HG03139 (cell line): ENCODE measurements around the gene SLC2A13.
A peak's percentile ranks its signal among the peaks of the same experiment; 100 is the strongest.

Source experiments
- ATAC-seq: cut with Tn5 transposase; IDR thresholded peaks from one replicate; pipeline ENCODE4 v1.9.1; 2021; ENCODE audit not compliant: unreplicated experiment

Gene SLC2A13

DNA sequence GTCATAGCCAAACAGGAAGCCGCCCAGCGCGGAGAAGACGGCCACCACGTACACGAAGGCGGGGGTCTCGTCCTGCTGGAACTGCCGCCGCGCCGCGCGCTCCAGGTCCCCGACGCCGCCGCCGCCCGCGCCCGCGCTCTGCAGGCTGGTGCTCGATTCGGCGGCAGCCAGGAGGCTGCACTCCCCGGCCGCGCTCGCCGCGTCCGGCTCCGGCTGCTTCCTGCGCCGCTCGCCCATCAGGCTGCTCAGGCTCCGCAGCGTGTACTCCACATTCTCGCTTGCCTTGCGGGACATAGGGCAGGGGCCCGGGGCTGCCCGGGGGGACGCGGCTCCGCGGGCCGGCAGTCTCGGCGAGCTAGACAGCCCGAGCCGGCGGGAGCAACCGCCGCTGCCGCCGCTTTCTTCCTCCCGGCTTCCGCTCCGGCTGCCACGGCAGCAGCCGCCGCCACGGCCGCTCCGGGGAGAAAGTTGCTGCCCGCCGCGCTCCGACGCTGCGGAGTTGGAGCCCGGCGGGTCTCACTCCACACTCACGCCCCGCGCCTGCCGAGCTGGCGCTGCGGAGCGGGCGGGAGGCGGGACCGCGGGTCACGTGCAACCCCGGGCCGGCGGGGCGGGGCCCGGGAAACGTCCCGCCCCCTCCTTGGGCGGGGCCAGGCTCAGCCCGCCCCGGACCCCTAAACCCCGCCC is at the start of gene SLC2A13:
TSS of gene SLC2A13 (minus strand) at position 567 of the 687 bp plus-strand sequence. CDS start at position 294, 273 bp downstream.
- ATAC-seq, result peak; percentile 80

DNA sequence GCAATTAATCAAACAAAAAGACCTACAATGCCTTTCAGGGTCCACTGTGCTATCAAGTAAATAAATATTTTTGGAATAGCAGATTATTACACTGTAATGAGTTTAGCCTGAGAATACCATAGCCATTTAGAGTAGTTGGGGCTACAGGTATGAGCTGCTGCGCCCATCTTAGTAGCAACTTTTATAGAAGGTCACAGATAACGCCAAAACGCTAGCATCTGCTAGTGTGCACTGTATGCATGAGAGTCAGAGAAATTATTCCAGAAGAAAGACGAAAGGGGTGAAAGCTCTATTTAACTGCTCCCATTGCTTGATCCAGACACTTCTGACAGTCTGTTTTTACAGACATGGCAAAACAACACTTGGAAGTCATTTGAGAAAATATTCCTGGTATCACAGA is 48.5 kb upstream of the SLC2A13 start:
- no peak for ATAC-seq

DNA sequence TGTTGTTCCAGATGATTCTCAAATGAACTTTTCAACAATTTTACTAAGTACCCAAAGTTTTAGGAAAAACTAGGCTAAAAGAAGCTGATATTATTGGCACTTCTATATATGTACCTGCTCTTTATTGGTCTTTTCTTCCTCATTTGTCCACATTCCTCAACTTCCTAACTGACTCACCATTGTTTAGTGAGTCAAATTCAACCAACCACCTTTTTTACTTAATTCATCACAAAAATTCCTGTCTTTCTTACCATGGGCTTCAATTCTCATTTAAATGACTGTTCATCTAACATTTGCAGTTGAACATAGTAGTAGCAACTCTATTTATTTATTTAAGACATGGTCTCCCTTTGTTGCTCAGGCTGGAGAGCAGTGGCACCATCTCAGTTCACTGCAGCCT is 47.6 kb upstream of the SLC2A13 start:
- ATAC-seq, result no peak

DNA sequence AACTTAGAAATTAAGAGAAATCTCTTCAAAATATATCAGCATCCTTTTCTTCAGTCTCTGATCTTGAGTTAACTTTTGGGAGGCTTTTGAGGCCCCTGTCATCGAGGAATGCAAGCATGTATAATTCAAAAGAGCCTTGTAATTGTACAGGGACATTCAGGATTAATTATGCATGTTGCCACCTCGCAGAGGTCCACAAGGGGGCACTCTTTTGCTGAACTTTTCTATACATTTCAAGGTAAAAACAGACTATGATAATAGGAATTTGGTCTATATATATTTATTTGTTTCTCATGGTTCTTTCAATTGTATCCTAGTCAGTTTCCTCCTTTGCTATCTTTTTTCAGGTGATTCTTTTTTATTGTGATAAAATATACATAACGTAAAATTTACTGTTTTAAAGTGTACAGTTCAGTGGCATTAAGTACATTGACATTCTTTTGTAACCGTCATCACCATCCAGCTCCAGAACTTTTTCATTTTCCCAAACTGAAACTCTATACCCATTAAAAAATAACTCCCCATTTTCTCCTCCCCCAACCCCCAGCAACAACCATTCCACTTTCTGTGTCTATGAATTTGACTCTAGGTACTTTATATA is 47.0 kb upstream of the SLC2A13 start:
- ATAC-seq, result peak; percentile 49

DNA sequence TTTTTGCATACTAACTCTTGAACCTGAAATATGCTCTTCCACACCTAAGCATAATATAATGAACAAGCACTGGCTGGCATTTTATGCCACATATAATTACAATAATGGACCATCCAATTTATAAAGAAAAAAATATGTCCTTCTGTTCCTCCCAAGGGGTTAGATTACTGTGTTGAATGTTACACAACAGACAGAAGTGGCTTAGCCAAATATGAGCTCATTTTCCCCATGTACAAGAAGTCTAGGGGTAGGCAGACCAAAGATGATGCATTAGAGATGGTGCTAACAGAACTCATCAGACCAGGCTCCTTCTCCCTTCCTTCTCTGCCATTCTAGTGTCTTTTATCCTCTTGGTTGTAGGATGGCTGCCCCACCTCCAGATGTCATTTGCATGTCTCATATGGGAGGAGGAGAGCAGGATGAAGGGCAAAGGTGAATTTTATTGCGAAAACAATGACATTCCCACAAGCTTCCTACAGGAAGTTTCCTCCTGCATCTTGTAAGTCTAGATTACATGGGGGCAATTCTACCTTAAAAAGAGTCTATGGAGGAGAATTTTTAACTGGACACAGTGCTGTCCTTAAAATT is 43.9 kb upstream of the SLC2A13 start:
- no peak for ATAC-seq

DNA sequence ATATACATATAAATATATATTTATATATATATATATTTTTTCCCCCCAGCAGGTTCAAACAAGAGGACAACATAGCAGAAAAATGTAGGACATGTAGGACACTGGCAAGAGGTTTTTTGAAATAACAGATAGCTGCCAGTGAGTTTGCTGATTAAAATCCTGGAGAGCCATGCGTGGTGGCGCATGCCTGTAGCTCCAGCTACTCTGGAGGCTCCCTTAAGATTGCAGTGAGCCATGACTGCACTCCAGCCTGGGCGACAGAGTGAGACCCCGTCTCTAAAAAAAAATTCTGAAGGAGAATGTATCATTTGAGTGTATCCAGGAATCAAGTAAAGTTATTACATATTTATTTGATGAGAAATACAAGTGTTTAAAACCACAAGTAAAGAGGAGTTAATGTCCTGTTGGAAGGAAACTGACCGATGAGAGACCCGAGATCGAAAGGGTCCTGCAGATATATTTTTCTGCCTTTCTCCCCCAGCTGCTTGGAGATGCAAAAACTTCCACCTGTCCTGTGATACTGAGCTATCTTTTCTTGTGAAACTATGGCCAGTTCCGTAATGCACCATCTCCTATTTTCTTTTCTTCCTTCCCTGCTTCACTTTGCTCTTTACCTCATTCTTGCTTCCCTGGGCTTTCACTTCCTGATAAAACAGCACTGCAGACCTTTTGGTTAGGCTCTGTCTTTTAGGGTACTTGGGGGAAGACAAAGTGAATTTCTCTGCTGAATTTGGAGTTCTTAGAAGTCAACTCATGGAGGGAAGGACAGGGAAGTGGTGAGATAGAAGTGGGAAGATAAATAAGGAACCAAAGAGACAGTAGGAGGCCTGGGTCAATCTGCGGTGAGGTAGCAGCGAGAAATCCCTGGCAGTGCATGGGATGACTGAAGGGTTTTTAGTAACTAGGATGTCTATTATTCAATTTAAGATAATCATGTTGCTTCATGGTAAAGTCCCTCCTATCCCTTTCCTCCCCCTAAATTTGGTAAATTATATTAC is 41.2 kb upstream of the SLC2A13 start:
- no peak for ATAC-seq

DNA sequence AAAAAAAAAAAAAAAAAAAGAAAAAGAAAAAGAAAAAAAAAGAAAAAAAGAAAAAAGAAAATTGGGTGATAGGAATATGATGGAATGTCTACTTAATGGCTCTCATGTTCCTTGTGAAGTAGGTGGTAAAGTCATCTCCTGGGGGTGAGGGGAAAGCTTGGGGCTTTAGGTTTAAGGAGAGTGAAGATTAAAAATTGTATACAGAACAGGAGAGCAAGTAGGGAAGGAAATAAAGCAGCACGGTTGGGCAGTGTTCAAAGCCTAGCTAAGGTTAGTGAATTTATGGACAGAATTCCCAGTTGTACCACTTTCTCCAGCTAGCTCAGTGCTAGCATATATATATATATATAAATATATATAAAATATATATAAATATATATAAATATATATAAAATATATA is 40.0 kb upstream of the SLC2A13 start:
- no peak for ATAC-seq

DNA sequence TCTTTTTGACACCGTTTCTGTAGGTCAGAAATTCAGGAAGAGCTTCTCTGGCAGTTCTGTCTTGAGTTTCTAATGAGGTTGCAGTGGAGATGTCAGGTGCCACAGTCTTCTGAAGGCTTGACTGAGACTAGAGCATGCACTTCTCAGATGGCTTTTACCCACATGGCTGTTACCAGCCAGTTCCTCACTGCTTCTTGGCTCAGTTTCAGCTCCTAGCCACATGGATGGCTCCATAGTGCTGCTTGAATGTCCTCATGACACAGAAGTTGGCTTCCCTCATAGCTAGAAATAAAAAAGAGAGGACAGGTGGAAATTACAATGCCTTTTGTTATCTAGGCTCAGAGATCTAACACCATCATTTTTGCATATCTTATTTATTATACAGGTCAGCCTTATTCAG is 38.1 kb upstream of the SLC2A13 start:
- ATAC-seq, result no peak

DNA sequence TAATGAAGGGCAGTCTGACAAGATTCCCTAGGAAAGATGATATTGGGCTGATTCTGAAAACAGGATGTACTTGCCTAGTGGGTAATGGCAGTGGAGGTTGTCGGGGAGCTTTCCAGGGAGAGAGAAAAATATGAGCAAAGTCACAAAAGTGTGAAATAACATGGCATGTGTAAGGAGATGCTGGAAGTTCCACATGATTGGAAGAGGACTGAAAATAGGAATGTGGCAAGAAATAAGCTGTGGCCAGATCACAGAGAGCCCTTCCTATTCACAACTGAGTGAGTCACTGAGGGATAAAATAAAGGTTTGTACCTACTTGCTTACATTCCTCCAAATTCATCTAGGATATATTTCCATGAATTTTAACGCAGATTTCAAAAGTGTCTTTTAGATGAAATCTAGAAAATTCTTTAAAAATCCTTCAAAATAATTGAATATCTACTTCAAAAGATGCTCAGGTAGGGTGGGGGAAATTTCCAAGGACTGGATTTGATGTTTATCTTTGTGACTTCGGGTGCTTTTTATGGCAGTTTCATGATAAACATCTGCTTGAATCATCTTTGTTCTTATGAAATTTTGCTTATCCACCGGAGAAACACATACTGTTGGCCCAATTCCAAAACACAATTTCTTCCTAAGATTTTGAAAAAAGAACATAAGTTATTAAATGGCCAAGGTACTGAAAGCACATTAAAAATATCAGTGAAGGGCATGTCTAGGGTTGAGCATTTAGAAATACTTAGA is 36.3 kb upstream of the SLC2A13 start:
- ATAC-seq, result no peak

DNA sequence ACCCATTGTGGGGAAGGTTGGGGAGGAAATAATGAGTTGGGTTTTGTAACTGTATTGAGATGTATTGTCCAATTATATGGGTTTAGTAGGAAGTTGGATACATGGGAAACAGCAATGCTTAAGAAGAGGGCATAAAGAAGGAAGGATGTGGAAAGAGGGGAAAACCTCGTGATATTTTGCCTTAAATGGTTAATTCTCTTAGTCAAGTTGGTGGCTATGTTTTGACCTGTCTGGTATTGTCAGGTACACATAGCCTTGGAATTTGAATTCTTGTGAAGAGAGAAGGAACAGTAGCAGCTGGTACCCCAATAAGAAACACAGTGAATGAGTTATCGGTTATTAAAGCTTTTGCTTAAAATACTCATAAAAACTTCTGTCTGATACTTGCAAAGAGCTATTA is 32.6 kb upstream of the SLC2A13 start:
- no peak for ATAC-seq

DNA sequence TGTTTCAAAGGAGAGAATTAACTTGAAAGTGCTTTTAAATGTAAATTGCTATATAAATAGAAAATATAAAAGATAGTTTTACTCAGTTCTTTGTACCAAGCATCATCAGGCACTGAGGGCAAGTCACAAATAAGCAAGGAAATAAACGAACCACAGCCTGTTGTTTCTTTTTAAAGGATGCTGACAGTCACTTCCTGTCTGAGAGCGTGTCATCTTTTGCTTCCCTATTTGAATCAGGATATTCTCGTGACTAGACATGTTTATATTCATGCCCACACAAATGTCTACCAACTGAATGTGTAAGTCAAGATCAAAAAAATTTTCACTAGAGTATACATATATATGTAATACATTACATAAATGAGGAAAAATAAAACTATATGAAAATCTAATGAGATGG is 31.4 kb upstream of the SLC2A13 start:
- peak; percentile 91 for ATAC-seq

DNA sequence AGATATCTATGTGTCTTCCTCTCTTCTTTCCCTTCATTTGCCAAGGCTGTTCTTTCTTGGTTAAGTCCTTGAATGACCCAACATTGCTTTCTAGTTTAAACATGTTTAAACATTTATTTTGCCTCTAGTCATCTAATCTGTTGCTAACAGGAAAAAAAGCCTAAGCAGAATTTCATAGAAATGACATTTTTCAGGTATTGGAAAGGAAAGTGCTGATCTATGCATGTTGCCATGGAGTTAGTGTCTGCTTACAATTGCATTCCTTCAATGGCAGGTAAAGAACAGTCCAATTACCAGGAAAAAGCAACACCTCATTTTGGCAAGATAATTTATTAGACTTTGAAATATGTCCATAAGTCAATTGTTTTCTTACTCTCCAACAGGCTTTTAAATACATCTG is 21.5 kb upstream of the SLC2A13 start:
- no peak for ATAC-seq

DNA sequence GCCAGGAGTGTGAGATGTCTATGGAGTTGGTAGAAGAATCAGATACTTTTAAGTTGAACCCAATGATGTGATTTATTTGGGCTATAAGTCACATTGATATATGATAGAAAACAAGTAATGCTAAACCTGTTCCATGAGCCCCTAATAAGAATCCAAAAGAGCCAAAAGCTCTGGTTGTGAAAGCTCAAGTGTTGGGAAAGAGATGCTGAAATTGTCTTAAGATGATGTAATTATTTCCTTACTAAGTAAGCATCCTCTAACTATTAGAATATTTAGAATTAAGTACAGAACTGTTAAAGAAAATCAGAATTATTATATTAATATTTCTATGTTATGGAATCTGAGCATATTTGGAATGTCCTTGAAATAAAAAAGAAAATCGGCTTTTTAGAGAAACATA is 17.6 kb upstream of the SLC2A13 start:
- ATAC-seq, result no peak

DNA sequence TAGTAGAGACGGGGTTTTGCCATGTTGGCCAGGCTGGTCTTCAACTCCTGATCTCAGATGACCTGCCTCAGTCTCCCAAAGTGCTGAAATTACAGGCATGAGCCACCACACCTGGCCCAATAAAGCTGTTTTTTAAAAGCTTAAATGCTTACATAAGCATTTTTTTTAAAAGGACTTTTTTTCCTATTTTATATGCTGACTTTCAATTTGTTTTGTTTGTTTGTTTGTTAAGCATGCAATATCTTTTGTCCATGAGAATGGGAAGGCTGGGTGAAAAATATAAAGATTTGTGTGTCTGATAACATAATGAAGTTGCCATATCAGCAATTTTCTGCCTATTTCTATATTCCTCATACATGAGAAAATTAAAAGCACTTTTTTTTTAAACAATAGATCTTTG is 17.0 kb upstream of the SLC2A13 start:
- no peak for ATAC-seq

DNA sequence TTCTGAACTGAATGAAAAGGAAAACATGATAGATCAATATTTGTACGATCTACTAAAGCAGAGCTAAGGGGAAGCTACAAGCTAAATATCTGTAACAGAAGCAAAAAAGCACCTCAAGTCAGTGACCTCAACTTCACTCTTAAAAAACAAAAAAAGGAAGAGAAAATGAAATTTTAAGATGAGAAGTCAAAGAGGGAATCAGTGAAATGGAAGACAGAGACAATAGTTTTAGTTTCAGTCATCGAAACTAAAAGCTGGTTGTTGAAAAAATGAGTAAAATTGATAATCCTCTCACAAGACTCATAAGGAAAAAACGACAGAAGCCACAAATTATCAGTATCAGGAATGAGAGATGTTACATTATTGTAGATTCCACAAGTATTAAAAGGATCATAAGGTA is 11.9 kb upstream of the SLC2A13 start:
- ATAC-seq, result peak; percentile 79

DNA sequence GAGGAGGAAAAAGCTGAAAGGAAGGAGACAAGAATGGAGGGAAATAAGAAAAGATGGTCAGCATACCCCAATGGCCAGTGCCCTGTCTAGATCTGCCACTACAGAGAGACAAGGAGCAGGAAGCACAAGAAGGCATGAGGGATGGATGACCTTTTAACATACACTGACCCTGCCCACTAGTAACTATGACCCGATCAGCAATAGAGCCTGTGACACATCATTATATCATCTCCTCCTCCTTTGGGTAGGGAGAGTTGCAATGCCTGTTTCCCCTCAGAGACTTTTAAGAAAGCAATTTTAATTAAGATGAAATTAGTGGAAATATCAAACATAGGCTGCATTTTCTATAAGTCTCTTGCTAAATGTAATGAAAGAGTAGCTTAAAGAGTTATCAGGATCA is 4.7 kb upstream of the SLC2A13 start:
- ATAC-seq, result no peak

DNA sequence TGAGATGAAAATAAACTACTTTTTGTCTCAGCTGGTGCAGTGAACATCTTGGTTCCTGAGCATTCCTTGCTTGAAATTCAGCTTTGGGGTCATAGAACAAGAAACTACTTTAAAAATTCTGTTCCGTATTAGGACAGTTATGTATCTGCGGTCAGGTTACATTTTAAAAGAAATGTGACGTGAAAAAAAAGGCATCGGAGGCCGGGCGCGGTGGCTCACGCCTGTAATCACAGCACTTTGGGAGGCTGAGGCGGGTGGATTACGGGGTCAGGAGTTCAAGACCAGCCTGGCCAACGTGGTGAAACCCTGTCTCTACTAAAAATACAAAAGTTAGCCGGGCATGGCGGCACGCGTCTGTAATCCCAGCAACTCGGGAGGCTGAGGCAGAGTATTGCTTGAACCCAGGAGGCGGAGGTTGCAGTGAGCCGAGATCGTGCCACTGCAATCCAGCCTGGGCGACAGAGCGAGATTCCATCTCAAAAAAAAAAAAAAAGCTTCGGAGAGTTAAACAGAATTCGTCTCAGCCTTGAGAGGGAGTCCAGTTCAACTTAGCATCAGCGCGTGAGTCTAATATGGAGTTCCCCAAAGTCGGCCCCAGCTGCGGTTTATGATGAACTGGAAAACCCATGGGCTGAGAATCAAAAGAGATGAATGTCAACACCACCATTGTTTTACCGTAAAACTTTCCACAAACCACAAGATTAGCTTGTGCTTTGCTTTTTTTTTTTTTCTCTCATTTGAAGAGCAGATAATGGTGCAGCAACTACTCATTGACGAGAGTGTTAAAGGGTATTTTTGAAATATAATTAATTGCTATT is 2.1 kb upstream of the SLC2A13 start:
- no peak for ATAC-seq

DNA sequence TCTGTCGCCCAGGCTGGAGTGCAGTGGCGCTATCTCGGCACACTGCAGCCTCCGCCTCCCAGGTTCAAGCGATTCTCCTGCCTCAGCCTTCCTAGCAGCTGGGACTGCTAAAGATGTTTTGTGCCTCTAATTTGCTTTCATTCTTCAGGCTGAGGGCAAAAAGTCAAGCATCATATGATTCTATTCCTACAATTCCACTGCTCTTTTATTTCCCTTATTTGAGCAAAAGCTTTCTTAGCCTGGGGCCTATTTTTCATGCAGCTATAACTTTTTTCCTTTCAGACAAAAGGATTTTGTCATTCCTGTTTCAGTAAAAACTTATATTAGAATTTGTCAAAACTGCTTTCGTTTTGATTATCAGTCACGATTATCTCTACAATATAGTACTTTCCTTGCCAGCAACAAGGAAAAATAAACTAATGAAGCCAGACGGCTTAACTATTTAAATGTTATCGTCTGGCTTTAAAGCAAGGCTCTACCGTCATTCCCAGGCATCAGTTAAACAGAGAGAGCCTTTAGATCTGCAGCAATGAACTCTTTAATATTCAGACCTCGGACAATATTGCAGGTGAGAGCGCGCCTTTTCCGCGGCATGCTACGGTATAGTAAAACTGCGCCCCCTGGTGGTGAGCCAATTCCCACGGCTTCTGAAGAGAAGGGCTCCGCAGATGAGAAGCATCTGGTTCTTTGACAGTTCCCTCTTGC is 1.4 kb upstream of the SLC2A13 start:
- ATAC-seq, result no peak

DNA sequence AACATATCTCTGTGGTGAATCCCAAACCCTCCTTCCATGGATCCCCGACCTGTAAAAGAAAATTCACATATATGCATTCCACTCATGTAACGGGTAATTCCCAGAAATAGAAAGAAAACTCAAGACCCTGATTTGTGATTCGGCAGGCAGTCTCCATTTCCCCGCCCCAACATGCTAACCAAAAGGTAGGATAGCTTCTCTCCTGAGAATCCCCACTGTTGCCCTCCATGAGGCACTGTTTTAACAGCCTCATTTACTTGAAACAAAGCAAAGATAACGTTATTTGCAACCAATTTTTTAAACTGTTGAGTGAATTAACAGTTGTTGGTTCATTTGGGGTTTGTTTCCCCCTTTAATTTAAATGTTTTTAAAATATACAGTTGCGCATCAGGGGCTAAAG is 774 bp upstream of the SLC2A13 start:
- ATAC-seq, result no peak
